ENCODE measurements around the gene RNF115. TPM values are rescaled to one million over a fixed set of nuclear protein-coding genes. Genes with fewer than 3 reads are reported as not detected.
A peak's percentile ranks its signal among the peaks of the same experiment; 100 is the strongest.
"Not testable (repeated sequence)": the region's sequence is repeated elsewhere in the genome, so short reads cannot be mapped to it uniquely, and the experiment has no call there.

Gene RNF115
- total and polyA plus RNA-seq, 7 experiments from 2014 or later = 3.7 to 17.3 (median 14.7) TPM

DNA sequence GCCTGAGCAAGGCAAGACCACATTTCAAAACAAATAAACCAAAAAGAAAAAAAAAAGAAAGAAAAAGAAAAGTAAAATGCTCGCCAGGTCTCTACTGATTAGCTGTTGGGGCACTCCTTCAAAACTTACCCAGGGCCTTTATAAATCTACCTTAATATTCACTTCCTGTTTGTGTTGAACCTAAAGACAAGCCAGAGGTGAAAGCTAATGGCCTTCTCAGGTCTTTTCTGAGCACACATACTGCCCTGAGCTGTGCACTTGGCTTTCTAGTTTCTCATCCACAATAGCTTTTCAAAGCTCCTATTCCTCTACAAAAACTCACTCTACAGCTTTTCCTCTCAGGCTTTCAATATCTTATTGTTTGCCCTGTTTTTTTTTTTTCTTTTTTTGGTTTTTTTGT is 50.5 kb downstream of the RNF115 start:
- ChIA-PET POLR2A (interaction anchor here (0.7 kb wide), 1 partner anchor 169 kb away, joined by 3 read pairs; no protein-coding TSS in a partner anchor), CTCF (no interaction called here)
- intact Hi-C loops (cut with micrococcal nuclease) = loop anchor here in 1 of 2 donors (10.0 kb wide), 1 partner anchor 51 kb away; the partner anchor contains the start of genes POLR3C and RNF115
- H3K4me1 Mint-ChIP-seq = peaks cover 7 to 25% (median 17%) of the 10 kb centered on the region in 7 donors
- H3K9me3 ChIP-seq (ENCODE audit: control insufficient read depth in 2 of 3, low read length in 3 of 3) = no peaks in the 10 kb centered on the region
- ATAC-seq = no peak
- H3K27me3 ChIP-seq (ENCODE audit: control insufficient read depth in 2 of 2, insufficient read depth in 2 of 2, low read length in 2 of 2) = no peaks in the 10 kb centered on the region
- H3K4me1 ChIP-seq (ENCODE audit: control insufficient read depth in 2 of 2, insufficient read depth in 2 of 2, low read length in 2 of 2) = no peaks in the 10 kb centered on the region
- H3K9me3 Mint-ChIP-seq = no peaks in the 10 kb centered on the region
- no peak overlapping the region for H3K27ac ChIP-seq (ENCODE audit: low read depth, low read length)
- DNase-seq = no peak
- H3K36me3 Mint-ChIP-seq = peaks cover 7 to 44% (median 29%) of the 10 kb centered on the region in 5 donors
- H3K4me3 ChIP-seq (ENCODE audit: low read length) = no peak overlapping the region
- H3K4me3 Mint-ChIP-seq = no peak overlapping the region
- H3K36me3 ChIP-seq (ENCODE audit: control insufficient read depth in 2 of 3, insufficient read depth in 3 of 3, low read length in 3 of 3) = peaks cover 0 to 21% (median 0%) of the 10 kb centered on the region in 3 experiments
- no peaks in the 10 kb centered on the region for H3K27me3 Mint-ChIP-seq
- peak overlapping the region in 5 of 9 donors; percentile 3 to 86 (median 34) for H3K27ac Mint-ChIP-seq

- no peaks in the 10 kb centered on the region for H3K9me3 Mint-ChIP-seq
- DNase-seq (no peak), ATAC-seq (no peak)
- no peak overlapping the region for H3K4me3 ChIP-seq (ENCODE audit: low read length)
- H3K27me3 ChIP-seq (ENCODE audit: control insufficient read depth in 2 of 2, insufficient read depth in 2 of 2, low read length in 2 of 2) = no peaks in the 10 kb centered on the region
- no peaks in the 10 kb centered on the region for H3K4me1 ChIP-seq (ENCODE audit: control insufficient read depth in 2 of 2, insufficient read depth in 2 of 2, low read length in 2 of 2)
- H3K36me3 ChIP-seq (ENCODE audit: control insufficient read depth in 2 of 3, insufficient read depth in 3 of 3, low read length in 3 of 3) = peaks cover 0 to 23% (median 0%) of the 10 kb centered on the region in 3 experiments
- peaks cover 7 to 20% (median 14%) of the 10 kb centered on the region in 7 donors for H3K4me1 Mint-ChIP-seq
- H3K4me3 Mint-ChIP-seq = no peak overlapping the region
- ChIA-PET POLR2A (no interaction called here), CTCF (no interaction called here)
- no peak overlapping the region for H3K27ac ChIP-seq (ENCODE audit: low read depth, low read length)
- H3K27ac Mint-ChIP-seq = no peak overlapping the region
- H3K27me3 Mint-ChIP-seq = no peaks in the 10 kb centered on the region
- H3K9me3 ChIP-seq (ENCODE audit: control insufficient read depth in 2 of 3, low read length in 3 of 3) = no peaks in the 10 kb centered on the region
- intact Hi-C loops (cut with micrococcal nuclease) = loop anchor here in 1 of 2 donors (10.0 kb wide), 1 partner anchor 54 kb away; the partner anchor contains the start of genes POLR3C and RNF115
- peaks cover 7 to 45% (median 31%) of the 10 kb centered on the region in 5 donors for H3K36me3 Mint-ChIP-seq
Observed at GRCh38 chr1:145771056-145771455, 52.8 kb downstream of the RNF115 start.

DNA sequence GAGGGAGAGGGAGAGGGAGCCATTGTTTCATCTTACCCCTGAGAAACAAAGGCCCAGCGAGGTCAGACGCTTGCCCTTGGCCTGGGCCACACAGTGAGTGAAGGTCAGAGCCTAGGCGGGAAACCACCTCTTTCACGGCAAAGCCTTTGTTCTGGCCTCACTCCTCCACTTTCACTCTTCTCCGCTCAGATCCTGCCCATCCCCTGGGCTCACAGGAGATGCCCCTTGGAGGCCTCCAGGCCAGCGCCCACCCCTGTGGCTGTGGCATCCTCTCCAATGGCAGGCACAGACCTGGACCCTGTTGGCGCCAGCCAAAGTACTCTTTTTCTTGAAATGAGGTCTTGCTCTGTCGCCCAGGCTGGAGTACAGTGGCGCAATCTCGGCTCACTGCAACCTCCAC is 55.9 kb downstream of the RNF115 start:
- H3K27ac Mint-ChIP-seq = peak overlapping the region in 1 of 9 donors; percentile 29
- H3K36me3 ChIP-seq (ENCODE audit: control insufficient read depth in 2 of 3, insufficient read depth in 3 of 3, low read length in 3 of 3) = peaks cover 0 to 23% (median 0%) of the 10 kb centered on the region in 3 experiments
- H3K9me3 Mint-ChIP-seq; H3K4me1 Mint-ChIP-seq; ATAC-seq; H3K27me3 Mint-ChIP-seq; CTCF ChIA-PET; H3K27me3 ChIP-seq (ENCODE audit: control insufficient read depth in 2 of 2, insufficient read depth in 2 of 2, low read length in 2 of 2); H3K4me1 ChIP-seq (ENCODE audit: control insufficient read depth in 2 of 2, insufficient read depth in 2 of 2, low read length in 2 of 2); DNase-seq; H3K9me3 ChIP-seq (ENCODE audit: control insufficient read depth in 2 of 3, low read length in 3 of 3); intact Hi-C loops (cut with micrococcal nuclease); H3K4me3 Mint-ChIP-seq; H3K4me3 ChIP-seq (ENCODE audit: low read length); H3K27ac ChIP-seq (ENCODE audit: low read depth, low read length): not testable (repeated sequence)
- H3K36me3 Mint-ChIP-seq = peaks cover 0 to 47% (median 36%) of the 10 kb centered on the region in 5 donors
- POLR2A ChIA-PET = interaction anchor here (0.5 kb wide), 1 partner anchor 11 kb away, joined by 3 read pairs; no protein-coding TSS in a partner anchor

DNA sequence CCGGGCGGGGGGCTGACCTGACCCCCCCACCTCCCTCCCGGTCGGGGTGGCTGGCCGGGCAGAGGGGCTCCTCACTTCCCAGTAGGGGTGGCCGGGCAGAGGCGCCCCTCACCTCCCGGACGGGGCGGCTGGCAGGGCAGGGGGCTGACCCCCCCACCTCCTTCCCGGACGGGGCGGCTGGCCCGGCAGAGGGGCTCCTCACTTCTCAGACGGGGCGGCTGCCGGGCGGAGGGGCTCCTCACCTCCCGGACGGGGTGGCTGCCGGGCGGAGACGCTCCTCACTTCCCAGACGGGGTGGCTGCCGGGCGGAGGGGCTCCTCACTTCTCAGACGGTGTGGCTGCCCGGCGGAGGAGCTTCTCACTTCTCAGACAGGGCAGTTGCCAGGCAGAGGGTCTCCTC is 57.0 kb downstream of the RNF115 start:
- H3K4me3 ChIP-seq (ENCODE audit: low read length); intact Hi-C loops (cut with micrococcal nuclease); H3K9me3 ChIP-seq (ENCODE audit: control insufficient read depth in 2 of 3, low read length in 3 of 3); H3K9me3 Mint-ChIP-seq; H3K4me1 Mint-ChIP-seq; H3K27me3 ChIP-seq (ENCODE audit: control insufficient read depth in 2 of 2, insufficient read depth in 2 of 2, low read length in 2 of 2); ATAC-seq; H3K27ac Mint-ChIP-seq; H3K27ac ChIP-seq (ENCODE audit: low read depth, low read length); H3K4me3 Mint-ChIP-seq; POLR2A ChIA-PET; CTCF ChIA-PET; H3K27me3 Mint-ChIP-seq; DNase-seq; H3K4me1 ChIP-seq (ENCODE audit: control insufficient read depth in 2 of 2, insufficient read depth in 2 of 2, low read length in 2 of 2): not testable (repeated sequence)
- H3K36me3 ChIP-seq (ENCODE audit: control insufficient read depth in 2 of 3, insufficient read depth in 3 of 3, low read length in 3 of 3) = peaks cover 0 to 25% (median 0%) of the 10 kb centered on the region in 3 experiments
- peaks cover 0 to 48% (median 36%) of the 10 kb centered on the region in 5 donors for H3K36me3 Mint-ChIP-seq

GRCh38 chr1:145765585-145766360 is 58.1 kb downstream of the RNF115 start:
- POLR2A ChIA-PET; H3K9me3 ChIP-seq (ENCODE audit: control insufficient read depth in 2 of 3, low read length in 3 of 3); H3K4me3 Mint-ChIP-seq; H3K27me3 Mint-ChIP-seq; intact Hi-C loops (cut with micrococcal nuclease); H3K9me3 Mint-ChIP-seq; H3K27me3 ChIP-seq (ENCODE audit: control insufficient read depth in 2 of 2, insufficient read depth in 2 of 2, low read length in 2 of 2); H3K27ac Mint-ChIP-seq; H3K27ac ChIP-seq (ENCODE audit: low read depth, low read length); H3K4me1 ChIP-seq (ENCODE audit: control insufficient read depth in 2 of 2, insufficient read depth in 2 of 2, low read length in 2 of 2); CTCF ChIA-PET; ATAC-seq; H3K4me1 Mint-ChIP-seq; H3K4me3 ChIP-seq (ENCODE audit: low read length); DNase-seq: not testable (repeated sequence)
- H3K36me3 Mint-ChIP-seq = peaks cover 3 to 42% (median 36%) of the 10 kb centered on the region in 5 donors
- peaks cover 0 to 23% (median 0%) of the 10 kb centered on the region in 3 experiments for H3K36me3 ChIP-seq (ENCODE audit: control insufficient read depth in 2 of 3, insufficient read depth in 3 of 3, low read length in 3 of 3)

DNA sequence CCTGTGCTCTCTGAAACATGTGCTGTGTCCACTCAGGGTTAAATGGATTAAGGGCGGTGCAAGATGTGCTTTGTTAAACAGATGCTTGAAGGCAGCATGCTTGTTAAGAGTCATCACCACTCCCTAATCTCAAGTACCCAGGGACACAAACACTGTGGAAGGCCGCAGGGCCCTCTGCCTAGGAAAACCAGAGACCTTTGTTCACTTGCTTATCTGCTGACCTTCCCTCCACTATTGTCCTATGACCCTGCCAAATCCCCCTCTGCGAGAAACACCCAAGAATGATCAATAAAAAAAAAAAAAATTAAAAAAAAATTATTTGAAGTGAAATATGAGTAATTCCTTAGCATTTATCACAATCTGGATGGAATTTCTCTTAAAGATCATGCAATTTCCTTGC is 58.8 kb downstream of the RNF115 start:
- POLR2A ChIA-PET; CTCF ChIA-PET; ATAC-seq; H3K4me1 ChIP-seq (ENCODE audit: control insufficient read depth in 2 of 2, insufficient read depth in 2 of 2, low read length in 2 of 2); H3K4me1 Mint-ChIP-seq; H3K4me3 ChIP-seq (ENCODE audit: low read length); H3K27me3 Mint-ChIP-seq; H3K9me3 ChIP-seq (ENCODE audit: control insufficient read depth in 2 of 3, low read length in 3 of 3); H3K27ac ChIP-seq (ENCODE audit: low read depth, low read length); H3K27me3 ChIP-seq (ENCODE audit: control insufficient read depth in 2 of 2, insufficient read depth in 2 of 2, low read length in 2 of 2); DNase-seq; H3K27ac Mint-ChIP-seq; H3K4me3 Mint-ChIP-seq; intact Hi-C loops (cut with micrococcal nuclease): not testable (repeated sequence)
- peaks cover 0 to 21% (median 0%) of the 10 kb centered on the region in 3 experiments for H3K36me3 ChIP-seq (ENCODE audit: control insufficient read depth in 2 of 3, insufficient read depth in 3 of 3, low read length in 3 of 3)
- peaks cover 7 to 44% (median 40%) of the 10 kb centered on the region in 5 donors for H3K36me3 Mint-ChIP-seq
- peaks cover 0 to 13% (median 0%) of the 10 kb centered on the region in 11 donors for H3K9me3 Mint-ChIP-seq
